Gastroesophageal sphincter (tissue), 3 donors: Measurements from ENCODE around the gene NHP2.

ENCODE experiments used
- CTCF ChIP-seq, 4 experiments: fragments of 200-600 bp in 2 of 4; fragments of 450-650 bp in 2 of 4; sonication (generic) in 1 of 4; IDR thresholded peaks; one replicate each; pipeline ENCODE4 v1.5.1; 2017 to 2019; ENCODE audit warnings: antibody characterized with exemption in 4 of 4, mild to moderate bottlenecking in 2 of 4, moderate library complexity in 2 of 4
- EP300 ChIP-seq: sonication (generic); formaldehyde crosslinking; IDR thresholded peaks from one replicate; pipeline ENCODE4 v1.6.1; 2017; ENCODE audit warnings: antibody characterized with exemption, mild to moderate bottlenecking
- POLR2A ChIP-seq, 2 donors: fragments of 450-650 bp; IDR thresholded peaks; one replicate each; pipeline ENCODE4 v1.6.1; 2017; ENCODE audit warnings: antibody characterized with exemption in 2 of 2, mild to moderate bottlenecking in 2 of 2, moderate library complexity in 1 of 2
- POLR2AphosphoS5 ChIP-seq: sonication (generic); formaldehyde crosslinking; IDR thresholded peaks from one replicate; pipeline ENCODE4 v1.6.1; 2017; ENCODE audit warnings: antibody characterized with exemption

GRCh38 chr5:178142642-178143041 lies 11.0 kb downstream of the NHP2 start:
- no peak for TF ChIP-seq CTCF (IDR thresholded peaks at IDR 0.05)
- TF ChIP-seq POLR2AphosphoS5, result no peak
- TF ChIP-seq POLR2A (IDR thresholded peaks at IDR 0.05), result no peak
- TF ChIP-seq EP300, result no peak
